OCI-LY7 (cell line): ENCODE measurements around the gene THOP1. TPM values are rescaled to one million over a fixed set of nuclear protein-coding genes. Genes with fewer than 3 reads are reported as not detected.

ENCODE experiments used
- BruUV-seq: library from RNA; stranded (reverse); fragments of 400-500 nt; replicated peaks from 2 replicates; lab custom pipeline; 2021; lab: Mats Ljungman, UMichigan
- CTCF ChIA-PET: fragments of 300-600 bp; sonication (Branson Sonifier 250); formaldehyde crosslinking; loops from one replicate; lab custom pipeline; 2022; ENCODE audit warnings: antibody characterized with exemption; ENCODE audit not compliant: unreplicated experiment; lab: Charles Lee
- POLR2A ChIA-PET: fragments of 300-600 bp; sonication (Branson Sonifier 250); formaldehyde crosslinking; loops from one replicate; lab custom pipeline; 2022; ENCODE audit warnings: antibody characterized with exemption; lab: Charles Lee
- DNase-seq: peaks from one replicate; pipeline ENCODE4 v3.0.0-alpha.2; 2015; ENCODE audit warnings: low spot score
- H2AFZ ChIP-seq: fragments of 200-600 bp; sonication (generic), shearing (Covaris generic); 2 replicates; pipeline ENCODE4 v1.6.1; 2014; ENCODE audit warnings: mild to moderate bottlenecking, antibody characterized with exemption, low read length, moderate library complexity
- H3K27ac ChIP-seq: fragments of 200-600 bp; sonication (generic); 2 replicates; pipeline ENCODE4 v1.5.1; 2014; ENCODE audit warnings: mixed run types, low read depth, mild to moderate bottlenecking, moderate library complexity, low read length, inconsistent platforms; ENCODE audit not compliant: poor library complexity, severe bottlenecking
- H3K36me3 ChIP-seq: fragments of 200-600 bp; sonication (generic); 2 replicates; pipeline ENCODE4 v1.6.1; 2014; ENCODE audit warnings: mild to moderate bottlenecking, antibody characterized with exemption, low read length, moderate library complexity, mixed read lengths; ENCODE audit not compliant: insufficient read depth
- H3K4me1 ChIP-seq: fragments of 200-600 bp; sonication (generic); 2 replicates; pipeline ENCODE4 v1.5.1; 2014; ENCODE audit warnings: mild to moderate bottlenecking, low read length; ENCODE audit not compliant: insufficient read depth, poor library complexity, severe bottlenecking
- H3K4me2 ChIP-seq: fragments of 200-600 bp; sonication (generic); 2 replicates; pipeline ENCODE4 v1.6.1; 2014; ENCODE audit warnings: mild to moderate bottlenecking, low read length
- H3K4me3 ChIP-seq: fragments of 200-600 bp; sonication (generic); 2 replicates; pipeline ENCODE4 v1.5.1; 2014; ENCODE audit warnings: mild to moderate bottlenecking, low read depth, low read length; ENCODE audit not compliant: poor library complexity, severe bottlenecking
- H3K79me2 ChIP-seq: fragments of 200-600 bp; sonication (generic); 2 replicates; pipeline ENCODE4 v1.6.1; 2016; ENCODE audit warnings: low read depth, mild to moderate bottlenecking, low read length, moderate library complexity, mixed read lengths; ENCODE audit not compliant: insufficient read depth
- H3K9me2 ChIP-seq: fragments of 200-600 bp; sonication (generic); 2 replicates; pipeline ENCODE4 v1.6.1; 2016; ENCODE audit warnings: mild to moderate bottlenecking, low read length, mixed read lengths; ENCODE audit not compliant: insufficient read depth
- H3K9me3 ChIP-seq: fragments of 200-600 bp; sonication (generic); 2 replicates; pipeline ENCODE4 v1.6.1; 2014; ENCODE audit warnings: mild to moderate bottlenecking, mixed run types, low read length, mixed read lengths
- H4K20me1 ChIP-seq: fragments of 200-600 bp; sonication (generic); 2 replicates; pipeline ENCODE4 v1.6.1; 2014; ENCODE audit warnings: mild to moderate bottlenecking, antibody characterized with exemption, low read length, moderate library complexity, mixed read lengths; ENCODE audit not compliant: insufficient read depth
- EZH2phosphoT487 ChIP-seq: fragments of 200-600 bp; sonication (generic); IDR thresholded peaks from 2 replicates; pipeline ENCODE4 v1.6.1; 2018; ENCODE audit warnings: low read depth, borderline replicate concordance, mild to moderate bottlenecking, mixed run types, antibody characterized with exemption, low read length, moderate library complexity, mixed read lengths
- intact Hi-C: fragments of 100-400 bp; cut with micrococcal nuclease; formaldehyde crosslinking; loops from one replicate; pipeline ENCODE4 v1.10.0; 2022; ENCODE audit not compliant: unreplicated experiment
- total RNA-seq, 2 experiments: library from RNA; depleted of rRNA in 1 of 2; stranded (reverse); fragments of >200 nt in 1 of 2; shearing (Covaris generic) in 1 of 2; gene quantifications; 2 replicates each; pipeline ENCODE4 v1.2.3, GENCODE V29; 2014 to 2022
- TF ChIP-seq, protein P1 (sequence below): fragments of 200-600 bp; sonication (generic); conservative IDR thresholded peaks from 2 replicates; pipeline ENCODE4 v1.5.1; 2014; ENCODE audit warnings: mild to moderate bottlenecking, antibody characterized with exemption, low read length, moderate library complexity, mixed read lengths

The THOP1 gene
- total RNA-seq, 2 experiments from 2014 or later, result 170 to 191 TPM

GRCh38 chr19:2820112-2820702 is 34.9 kb downstream of the THOP1 start:
- CTCF ChIA-PET, result no interaction called here
- intact Hi-C loops, result no loop called here
- H3K27ac ChIP-seq, result no peak overlapping the region

DNA sequence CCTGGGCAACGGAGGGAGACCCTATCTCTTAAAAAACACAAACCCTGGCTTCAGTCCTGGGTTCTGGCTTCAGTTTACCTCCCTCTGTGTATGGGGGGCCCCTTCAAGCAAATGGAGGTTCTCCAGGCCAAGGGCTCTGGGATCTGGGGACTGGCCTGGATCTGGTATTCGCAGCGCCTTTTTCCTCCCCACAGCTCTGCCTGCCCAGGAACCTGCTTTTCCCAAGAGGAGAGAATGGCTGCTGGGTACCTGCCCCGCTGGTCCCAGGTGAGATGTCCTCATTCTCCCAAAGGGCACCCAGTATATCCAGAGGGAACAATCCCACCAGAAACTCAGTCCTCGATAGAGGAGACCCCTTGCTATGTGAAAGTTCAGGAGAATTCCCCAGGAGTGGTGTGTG is 37.5 kb downstream of the THOP1 start:
- Histone ChIP-seq H3K4me3 (no peak overlapping the region), H3K27ac (no peak overlapping the region), H3K4me2 (no peak overlapping the region), H3K79me2 (no peaks in the 10 kb centered on the region), H2AFZ (no peak overlapping the region), H3K36me3 (no peaks in the 10 kb centered on the region), H3K4me1 (peaks cover 4% of the 10 kb centered on the region), H3K9me3 (no peaks in the 10 kb centered on the region), H4K20me1 (no peaks in the 10 kb centered on the region), H3K9me2 (no peaks in the 10 kb centered on the region)
- CTCF ChIA-PET, result no interaction called here
- no TSS peak for BruUV-seq
- intact Hi-C loops, result no loop called here
- DNase-seq, result no peak
- POLR2A ChIA-PET, result no interaction called here
- TF ChIP-seq EZH2phosphoT487, result no peak
- TF ChIP-seq, protein P1, sequence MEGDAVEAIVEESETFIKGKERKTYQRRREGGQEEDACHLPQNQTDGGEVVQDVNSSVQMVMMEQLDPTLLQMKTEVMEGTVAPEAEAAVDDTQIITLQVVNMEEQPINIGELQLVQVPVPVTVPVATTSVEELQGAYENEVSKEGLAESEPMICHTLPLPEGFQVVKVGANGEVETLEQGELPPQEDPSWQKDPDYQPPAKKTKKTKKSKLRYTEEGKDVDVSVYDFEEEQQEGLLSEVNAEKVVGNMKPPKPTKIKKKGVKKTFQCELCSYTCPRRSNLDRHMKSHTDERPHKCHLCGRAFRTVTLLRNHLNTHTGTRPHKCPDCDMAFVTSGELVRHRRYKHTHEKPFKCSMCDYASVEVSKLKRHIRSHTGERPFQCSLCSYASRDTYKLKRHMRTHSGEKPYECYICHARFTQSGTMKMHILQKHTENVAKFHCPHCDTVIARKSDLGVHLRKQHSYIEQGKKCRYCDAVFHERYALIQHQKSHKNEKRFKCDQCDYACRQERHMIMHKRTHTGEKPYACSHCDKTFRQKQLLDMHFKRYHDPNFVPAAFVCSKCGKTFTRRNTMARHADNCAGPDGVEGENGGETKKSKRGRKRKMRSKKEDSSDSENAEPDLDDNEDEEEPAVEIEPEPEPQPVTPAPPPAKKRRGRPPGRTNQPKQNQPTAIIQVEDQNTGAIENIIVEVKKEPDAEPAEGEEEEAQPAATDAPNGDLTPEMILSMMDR, result no peak

More at GRCh38 chr19:2820112-2820702, 34.9 kb downstream of the THOP1 start:
- POLR2A ChIA-PET, result no interaction called here
- peak overlapping the region; percentile 89 for H3K4me2 ChIP-seq
- peak overlapping the region; percentile 56; the same call in 1 of the 2 replicates for H2AFZ ChIP-seq
- H3K4me3 ChIP-seq, result peak overlapping the region; percentile 85
- no peaks in the 10 kb centered on the region for H3K79me2 ChIP-seq
- H3K9me3 ChIP-seq, result no peaks in the 10 kb centered on the region
- peaks cover 4% of the 10 kb centered on the region for H3K4me1 ChIP-seq
- TF ChIP-seq, protein P1, result no peak
- TF ChIP-seq EZH2phosphoT487, result no peak
- peak; percentile 23 for DNase-seq
- H3K36me3 ChIP-seq, result no peaks in the 10 kb centered on the region
- no peaks in the 10 kb centered on the region for H3K9me2 ChIP-seq
- H4K20me1 ChIP-seq, result no peaks in the 10 kb centered on the region
- BruUV-seq, result no TSS peak

- ChIA-PET CTCF (no interaction called here), POLR2A (no interaction called here)
- Histone ChIP-seq H3K79me2 (no peaks in the 10 kb centered on the region), H3K9me2 (no peaks in the 10 kb centered on the region), H4K20me1 (no peaks in the 10 kb centered on the region), H3K9me3 (no peaks in the 10 kb centered on the region), H3K36me3 (no peaks in the 10 kb centered on the region), H3K27ac (no peak overlapping the region), H3K4me2 (no peak overlapping the region), H3K4me1 (peaks cover 4% of the 10 kb centered on the region), H3K4me3 (no peak overlapping the region), H2AFZ (no peak overlapping the region)
- no peak for DNase-seq
- no TSS peak for BruUV-seq
- TF ChIP-seq, protein P1, result no peak
- no peak for TF ChIP-seq EZH2phosphoT487
- intact Hi-C loops, result no loop called here
These were observed 38.3 kb downstream of the THOP1 start for GRCh38 chr19:2823646-2824045.
